Fibroblast of the aortic adventitia (primary cell): ENCODE data around the gene UBE2J2. TPM values are rescaled to one million over a fixed set of nuclear protein-coding genes. Genes with fewer than 3 reads are reported as not detected.

ENCODE experiments used
- DNase-seq: peaks from one replicate; pipeline ENCODE4 v3.0.0-alpha.2; 2010; ENCODE audit warnings: low read depth
- H3K4me3 ChIP-seq: 2 replicates; pipeline ENCODE4 v1.5.1; 2011; ENCODE audit warnings: low read depth, mild to moderate bottlenecking, control low read depth, low read length, moderate library complexity
- CTCF ChIP-seq: IDR thresholded peaks from 2 replicates; pipeline ENCODE4 v1.5.1; 2011; ENCODE audit warnings: mild to moderate bottlenecking, low read length, control low read depth, inconsistent platforms; ENCODE audit not compliant: insufficient read depth
- total RNA-seq: library from RNA; depleted of rRNA; stranded (reverse); fragments of >200 nt; gene quantifications from 2 replicates; pipeline ENCODE4 v1.2.3, GENCODE V29; 2012; ENCODE audit warnings: low replicate concordance

UBE2J2 gene
- total RNA-seq, 1 donor = 35.3 TPM

DNA sequence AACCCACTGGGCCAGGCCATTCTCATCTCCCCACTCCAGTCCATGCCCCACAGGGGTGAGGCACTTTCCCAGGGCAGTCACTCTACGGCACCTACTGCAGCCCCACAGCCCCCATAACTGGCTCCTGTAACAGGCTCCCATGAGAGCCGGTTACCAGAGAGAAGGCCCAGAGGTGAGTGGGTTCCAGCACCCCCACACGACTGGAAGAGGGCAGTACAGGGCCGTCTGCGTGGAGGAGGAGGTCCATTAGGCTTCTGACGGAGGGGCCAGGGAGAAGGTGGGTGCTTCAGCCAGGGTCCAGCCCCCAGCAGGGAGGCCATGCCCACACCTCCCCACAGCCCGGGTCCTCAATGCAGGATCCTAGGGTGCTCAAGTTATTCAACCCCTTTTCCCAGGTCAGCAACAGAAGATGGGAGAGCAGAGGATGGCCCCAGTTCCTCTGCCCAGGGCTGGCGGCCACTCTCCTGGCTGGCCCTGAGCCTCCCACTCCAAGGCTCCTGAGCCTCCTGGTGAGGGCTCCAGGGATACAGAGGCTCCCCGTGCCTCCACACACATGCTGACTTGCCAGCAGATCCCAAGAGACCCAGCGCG, 32.5 kb upstream of the UBE2J2 start:
- peak; percentile 24 for DNase-seq
- peak overlapping the region; percentile 74 for H3K4me3 ChIP-seq
- peak; percentile 38 for TF ChIP-seq CTCF

DNA sequence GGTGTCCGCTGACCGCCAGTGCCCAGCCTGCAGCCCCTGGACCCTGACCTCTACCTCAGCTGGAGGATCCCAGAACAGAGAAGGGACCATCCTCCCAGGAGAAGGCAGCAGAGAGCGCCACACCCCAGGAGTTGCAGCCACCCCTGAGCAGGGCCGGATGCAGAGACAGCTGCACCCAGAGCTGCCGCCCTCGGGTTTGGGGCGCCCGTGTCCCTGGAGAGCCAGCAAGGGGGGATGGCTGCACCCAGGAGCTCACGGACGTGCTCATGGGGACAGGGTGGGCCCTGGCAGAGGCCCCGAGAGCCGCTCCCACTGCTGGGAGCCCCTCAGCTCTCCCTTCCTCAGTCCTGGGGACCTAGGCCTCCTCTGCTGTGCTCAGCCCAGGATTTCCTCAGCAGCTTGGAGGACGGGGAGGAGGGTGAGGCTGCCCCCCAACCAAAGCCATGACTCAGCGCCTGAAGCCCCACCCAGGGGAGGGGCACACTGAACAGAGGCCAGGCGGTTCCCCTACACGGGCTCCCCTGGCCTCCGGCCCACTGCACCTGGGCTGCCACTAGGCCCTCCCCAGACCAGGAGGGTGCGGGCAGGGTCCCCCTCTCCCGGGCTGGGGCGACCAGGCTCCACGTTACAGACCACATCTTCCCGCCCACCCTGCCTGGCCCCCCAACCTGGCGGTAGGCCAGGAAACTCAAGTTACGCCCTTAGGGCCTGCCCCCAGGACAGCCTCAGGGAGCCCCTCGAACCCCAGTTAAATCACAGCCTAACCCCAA, 31.8 kb upstream of the UBE2J2 start:
- TF ChIP-seq CTCF = no peak
- peak overlapping the region; percentile 74 for H3K4me3 ChIP-seq
- peak; percentile 73 for DNase-seq

DNA sequence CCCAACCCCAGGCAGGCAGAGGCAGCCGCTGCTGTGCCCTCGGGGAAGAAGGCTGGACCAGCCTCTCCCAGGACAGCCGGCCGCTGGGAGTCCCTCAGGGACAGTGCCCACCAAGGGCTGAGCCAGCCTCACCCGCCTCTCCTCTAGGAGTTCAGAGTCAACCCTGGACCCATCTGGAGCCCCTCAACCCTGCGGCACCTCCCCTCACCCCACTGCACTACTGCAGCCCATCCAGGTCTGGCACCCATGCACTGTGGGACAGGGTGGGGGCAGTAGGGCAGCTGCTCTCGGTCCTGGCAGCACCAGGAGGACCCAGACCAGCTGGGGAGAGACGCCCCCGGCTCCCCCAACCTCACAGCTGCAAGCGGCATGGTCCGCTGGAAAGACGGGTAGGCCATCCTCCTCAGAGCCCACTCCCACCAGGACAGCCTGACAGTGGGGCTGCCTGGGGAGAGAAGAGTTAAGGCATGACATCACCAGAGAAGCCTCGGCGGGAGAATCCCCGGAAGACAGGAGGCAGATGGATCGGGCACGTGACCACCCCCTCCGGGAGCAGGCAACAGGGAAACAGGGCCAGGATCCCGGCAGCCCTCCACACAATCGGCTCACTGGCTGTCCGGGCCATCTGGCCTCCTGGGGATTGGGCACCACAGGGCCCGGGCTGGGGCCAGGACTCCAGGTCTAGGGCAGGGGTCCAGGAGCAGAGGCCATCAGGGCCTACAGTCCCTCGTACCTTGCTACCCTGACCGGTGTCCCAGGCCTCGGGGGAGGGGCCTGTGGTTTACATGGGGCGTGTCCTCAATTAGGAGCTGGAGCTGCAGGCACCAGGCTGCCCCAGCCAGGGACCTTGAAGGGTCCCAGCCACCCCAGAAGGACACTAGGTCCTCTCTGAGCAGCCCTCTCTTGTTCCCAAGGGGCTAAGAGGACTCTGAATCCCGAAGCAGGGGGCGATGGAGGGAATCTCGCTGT, 31.0 kb upstream of the UBE2J2 start:
- peak; percentile 72 for DNase-seq
- H3K4me3 ChIP-seq = peak overlapping the region; percentile 74
- TF ChIP-seq CTCF = no peak

GRCh38 chr1:1303736-1304135, 30.1 kb upstream of the UBE2J2 start:
- no peak overlapping the region for H3K4me3 ChIP-seq
- no peak for DNase-seq
- no peak for TF ChIP-seq CTCF

DNA sequence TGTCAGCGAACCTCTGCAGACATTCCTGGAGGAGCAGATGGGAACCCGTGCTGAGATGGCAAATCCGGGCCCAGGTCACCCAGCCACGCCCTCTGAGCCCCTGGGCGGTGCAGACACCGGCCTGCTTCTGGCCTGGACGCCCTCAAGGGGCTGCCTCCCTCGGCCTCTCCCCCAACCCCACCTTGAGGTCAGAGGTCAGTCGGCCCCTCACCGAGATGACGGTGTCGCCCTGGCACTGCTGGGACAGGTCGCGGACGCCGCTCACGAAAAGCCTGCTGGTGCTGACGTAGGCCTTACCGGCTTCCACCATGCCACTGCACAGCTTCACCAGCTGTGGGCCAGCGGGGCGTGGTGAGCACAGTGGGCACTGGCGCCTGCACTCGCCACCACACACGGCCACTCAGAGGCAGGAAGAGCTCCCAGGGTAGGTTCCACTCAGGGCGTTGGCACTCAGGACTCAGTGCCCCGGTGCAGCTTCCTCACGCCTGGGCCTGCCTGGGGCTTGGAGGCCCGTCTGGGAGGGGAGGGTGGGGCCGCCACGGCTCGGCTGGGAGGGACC, 29.4 kb upstream of the UBE2J2 start:
- H3K4me3 ChIP-seq = no peak overlapping the region
- TF ChIP-seq CTCF = no peak
- DNase-seq = no peak

DNA sequence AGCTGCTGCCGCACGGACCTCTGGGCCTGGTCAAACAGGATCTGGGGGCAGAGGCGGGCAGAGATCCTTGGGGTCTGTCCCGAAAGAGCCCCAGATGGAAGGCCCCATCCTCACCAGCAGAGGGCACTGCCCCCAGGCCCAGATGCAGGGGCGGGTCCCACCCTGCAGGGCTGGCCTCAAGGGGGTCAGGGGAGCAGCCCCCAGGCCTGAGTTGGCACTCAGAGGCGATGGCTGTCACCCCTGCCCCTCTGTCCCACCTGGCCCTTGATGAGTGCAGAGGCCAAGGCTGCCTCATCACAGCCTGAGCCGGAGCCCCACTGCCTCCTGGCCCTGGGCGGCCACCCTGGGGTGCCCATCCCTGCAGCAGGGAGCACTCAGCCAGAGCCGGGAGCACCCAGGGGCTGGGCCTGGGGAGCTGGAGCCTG, 28.4 kb upstream of the UBE2J2 start:
- DNase-seq = no peak
- peak; percentile 41 for TF ChIP-seq CTCF

More for the DNA sequence above, 28.4 kb upstream of the UBE2J2 start:
- no peak overlapping the region for H3K4me3 ChIP-seq
